Vagina (tissue), 2 donors: ENCODE data around the gene ARHGAP26. TPM values are rescaled to one million over a fixed set of nuclear protein-coding genes. Genes with fewer than 3 reads are reported as not detected.
"Not testable (repeated sequence)": the region's sequence is repeated elsewhere in the genome, so short reads cannot be mapped to it uniquely, and the experiment has no call there.

Source experiments
- DNase-seq, 2 donors: peaks; one replicate each; pipeline ENCODE4 v3.0.0-alpha.2; 2017; ENCODE audit errors: extremely low spot score in 2 of 2
- H3K27ac ChIP-seq: fragments of 200-600 bp; sonication (generic); one replicate; pipeline ENCODE4 v1.5.1; 2019
- H3K27me3 ChIP-seq: fragments of 200-600 bp; sonication (generic); one replicate; pipeline ENCODE4 v1.5.1; 2019
- H3K36me3 ChIP-seq, 2 donors: fragments of 200-600 bp; sonication (generic); one replicate each; pipeline ENCODE4 v1.5.1; 2017 to 2019
- H3K4me1 ChIP-seq: fragments of 200-600 bp; sonication (generic); one replicate; pipeline ENCODE4 v1.5.1; 2019
- H3K4me3 ChIP-seq, 2 donors: fragments of 200-600 bp; sonication (generic); 1 replicate in 1 of 2; 2 replicates in 1 of 2; pipeline ENCODE4 v1.5.1; 2016 to 2019
- H3K9me3 ChIP-seq: fragments of 200-600 bp; sonication (generic); one replicate; pipeline ENCODE4 v1.5.1; 2019
- CTCF ChIP-seq, 3 experiments: fragments of 450-650 bp in 2 of 3; fragments of 200-600 bp in 1 of 3; sonication (generic) in 1 of 3; IDR thresholded peaks; one replicate each; pipeline ENCODE4 v1.5.1; 2017 to 2019; ENCODE audit warnings: antibody characterized with exemption in 3 of 3, mild to moderate bottlenecking in 2 of 3, moderate library complexity in 2 of 3
- POLR2A ChIP-seq, 2 donors: fragments of 450-650 bp; IDR thresholded peaks; one replicate each; pipeline ENCODE4 v1.6.1; 2017; ENCODE audit warnings: antibody characterized with exemption in 2 of 2, mild to moderate bottlenecking in 2 of 2, moderate library complexity in 2 of 2
- POLR2AphosphoS5 ChIP-seq, 2 donors: sonication (generic); formaldehyde crosslinking; IDR thresholded peaks; one replicate each; pipeline ENCODE4 v1.9.0; 2017; ENCODE audit warnings: antibody characterized with exemption in 2 of 2, mild to moderate bottlenecking in 2 of 2, low read depth in 1 of 2; ENCODE audit not compliant: insufficient read depth in 1 of 2
- intact Hi-C: fragments of 100-400 bp; cut with DNase I; formaldehyde crosslinking; loops from one replicate; pipeline ENCODE4 v1.15.1; 2023
- total RNA-seq: library from RNA; depleted of rRNA; stranded (reverse); fragments of >200 nt; gene quantifications from one replicate; pipeline ENCODE4 v1.2.3, GENCODE V29; 2016

ARHGAP26 gene
- total RNA-seq, 1 donor from 2014 or later = 42.5 TPM

- intact Hi-C loops = no loop called here
- H3K9me3 ChIP-seq = no peaks in the 10 kb centered on the region
- no peaks in the 10 kb centered on the region for H3K27me3 ChIP-seq
- H3K27ac ChIP-seq = no peak overlapping the region
- TF ChIP-seq POLR2AphosphoS5 (IDR thresholded peaks at IDR 0.05; ENCODE audit: insufficient read depth in 1 of 2, low read depth in 1 of 2) (no peak), POLR2A (IDR thresholded peaks at IDR 0.05) (no peak), CTCF (IDR thresholded peaks at IDR 0.05) (no peak)
- H3K4me1 ChIP-seq = no peaks in the 10 kb centered on the region
- no peak overlapping the region for H3K4me3 ChIP-seq
- H3K36me3 ChIP-seq = no peaks in the 10 kb centered on the region
- no peak for DNase-seq
Observed at GRCh38 chr5:142945845-142946244, 175.7 kb downstream of the ARHGAP26 start.

- DNase-seq = no peak
- H3K9me3 ChIP-seq = no peaks in the 10 kb centered on the region
- H3K27me3 ChIP-seq = no peaks in the 10 kb centered on the region
- H3K4me3 ChIP-seq = no peak overlapping the region
- H3K4me1 ChIP-seq = no peaks in the 10 kb centered on the region
- H3K27ac ChIP-seq = no peak overlapping the region
- no peak for TF ChIP-seq POLR2A (IDR thresholded peaks at IDR 0.05)
- TF ChIP-seq POLR2AphosphoS5 (IDR thresholded peaks at IDR 0.05; ENCODE audit: insufficient read depth in 1 of 2, low read depth in 1 of 2) = no peak
- TF ChIP-seq CTCF (IDR thresholded peaks at IDR 0.05) = no peak
- H3K36me3 ChIP-seq = no peaks in the 10 kb centered on the region
- intact Hi-C loops = no loop called here
Observed at GRCh38 chr5:142946547-142947426, 176.6 kb downstream of the ARHGAP26 start.

- TF ChIP-seq POLR2A (IDR thresholded peaks at IDR 0.05) (no peak), POLR2AphosphoS5 (IDR thresholded peaks at IDR 0.05; ENCODE audit: insufficient read depth in 1 of 2, low read depth in 1 of 2) (no peak), CTCF (IDR thresholded peaks at IDR 0.05) (no peak)
- no peak overlapping the region for H3K4me3 ChIP-seq
- no peaks in the 10 kb centered on the region for H3K9me3 ChIP-seq
- intact Hi-C loops = no loop called here
- no peaks in the 10 kb centered on the region for H3K4me1 ChIP-seq
- H3K27ac ChIP-seq = no peak overlapping the region
- H3K27me3 ChIP-seq = no peaks in the 10 kb centered on the region
- H3K36me3 ChIP-seq = no peaks in the 10 kb centered on the region
- no peak for DNase-seq
Observed at GRCh38 chr5:142947427-142947709, 177.2 kb downstream of the ARHGAP26 start.

GRCh38 chr5:142952229-142952628 lies 182.1 kb downstream of the ARHGAP26 start:
- intact Hi-C loops = no loop called here
- no peak for TF ChIP-seq CTCF (IDR thresholded peaks at IDR 0.05)
- no peak for DNase-seq
- Histone ChIP-seq H3K4me1 (peaks cover 11% of the 10 kb centered on the region), H3K27me3 (no peaks in the 10 kb centered on the region), H3K36me3 (no peaks in the 10 kb centered on the region), H3K9me3 (no peaks in the 10 kb centered on the region), H3K27ac (no peak overlapping the region), H3K4me3 (no peak overlapping the region)

- intact Hi-C loops, H3K9me3 ChIP-seq, H3K4me3 ChIP-seq, H3K36me3 ChIP-seq, H3K27me3 ChIP-seq, DNase-seq, H3K27ac ChIP-seq: not testable (repeated sequence)
- H3K4me1 ChIP-seq = peaks cover 11% of the 10 kb centered on the region
Observed at GRCh38 chr5:142952871-142953270, 182.7 kb downstream of the ARHGAP26 start.
